ENCODE measurements around the gene TRAM2. TPM values are rescaled to one million over a fixed set of nuclear protein-coding genes. Genes with fewer than 3 reads are reported as not detected.

TRAM2 gene
- total and polyA plus RNA-seq, 10 of the 15 experiments (the other 5 are each of a cell fraction or from before 2014, with no cell fraction given) = 2.5 to 15.0 (median 11.0) TPM

DNA sequence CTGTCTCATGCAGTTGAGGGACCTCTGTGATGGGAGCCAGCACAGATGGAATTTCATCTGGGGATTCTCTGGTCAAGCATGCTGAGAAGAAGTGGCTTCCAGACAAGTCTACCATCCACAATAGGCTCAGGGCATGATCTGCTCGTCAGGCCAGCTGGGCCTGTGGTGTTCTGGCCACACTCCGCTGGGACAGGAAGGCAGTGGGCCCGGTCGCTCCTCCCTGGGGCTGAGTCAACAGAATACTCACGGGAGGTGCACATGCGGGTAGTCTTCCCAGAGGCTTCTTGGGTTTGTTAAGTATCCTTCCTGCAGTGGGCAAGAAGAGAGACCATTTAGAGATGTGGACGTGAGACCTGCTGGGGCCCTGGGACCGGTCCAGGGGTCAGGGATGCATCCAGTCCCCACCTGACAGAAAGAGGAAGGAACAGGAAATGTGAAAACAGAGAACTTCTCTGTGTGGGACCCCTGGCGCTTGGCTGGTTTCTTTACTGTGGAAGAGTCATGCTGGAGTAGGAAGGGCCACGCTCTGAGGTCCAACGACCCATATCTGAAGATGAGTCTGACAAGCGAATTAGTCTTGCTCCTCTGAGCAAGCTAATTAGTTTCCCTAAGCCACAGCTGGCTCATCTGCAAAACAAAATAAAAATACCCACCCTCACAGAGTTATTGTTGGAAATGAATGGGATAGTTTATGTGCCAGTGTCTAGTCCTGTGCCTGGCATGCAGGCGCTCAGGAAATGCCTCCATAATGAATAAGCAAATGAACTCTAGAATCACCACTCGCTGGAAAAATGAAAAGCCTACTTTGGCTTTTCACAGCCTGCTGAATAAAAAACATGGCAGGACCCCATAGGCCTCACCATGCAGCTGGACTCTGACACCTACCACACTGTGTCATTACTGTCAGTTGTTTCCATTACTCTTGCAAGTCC, 67.3 kb downstream of the TRAM2 start:
- CTCF ChIA-PET = interaction anchor here (2.0 kb wide), 1 partner anchor 92 kb away, joined by 10 read pairs; no protein-coding TSS in a partner anchor
- intact Hi-C loops (cut with micrococcal nuclease; ENCODE audit: unreplicated experiment) = no loop called here
- Histone ChIP-seq H3K27ac (ENCODE audit: control insufficient read depth, insufficient read depth) (no peak overlapping the region), H3K9me3 (replicated peaks; ENCODE audit: control insufficient read depth, insufficient read depth, low read length) (no peaks in the 10 kb centered on the region), H3K36me3 (ENCODE audit: control insufficient read depth in 2 of 2, insufficient read depth in 2 of 2, low read length in 1 of 2) (peaks cover 9 to 18% of the 10 kb centered on the region in 2 experiments; a peak in 3 of 4 replicates), H3K4me1 (ENCODE audit: control insufficient read depth, insufficient read depth, low read length) (no peaks in the 10 kb centered on the region; the same call in 1 of the 2 replicates), H3K9ac (ENCODE audit: control insufficient read depth, insufficient read depth, low read length) (no peak overlapping the region), H2AFZ (ENCODE audit: control insufficient read depth, low read depth, low read length) (no peak overlapping the region), H3K4me3 (no peak overlapping the region), H3K4me2 (ENCODE audit: control insufficient read depth, insufficient read depth) (no peak overlapping the region), H4K20me1 (ENCODE audit: control insufficient read depth, insufficient read depth) (no peaks in the 10 kb centered on the region; the same call in 1 of the 2 replicates), H3K27me3 (replicated peaks in 1 of 2; ENCODE audit: control insufficient read depth in 2 of 2, insufficient read depth in 2 of 2, low read length in 1 of 2) (no peaks in the 10 kb centered on the region), H3K79me2 (ENCODE audit: control insufficient read depth, insufficient read depth, low read length) (no peaks in the 10 kb centered on the region)
- DNase-seq (ENCODE audit: low read depth, low spot score) (no peak), ATAC-seq (no peak; the same call in 2 of the 3 replicates), FAIRE-seq (no peak)
- SMC1A ChIA-PET (ENCODE audit: uncharacterized antibody, unreplicated experiment) = no interaction called here
- in situ Hi-C loops (cut with MboI) = no loop called here
- RAD21 ChIA-PET (ENCODE audit: unreplicated experiment) = interaction anchor here (2.0 kb wide), 1 partner anchor 11 kb away, joined by 6 read pairs; no protein-coding TSS in a partner anchor
- POLR2A ChIA-PET = no interaction called here
- no TSS peak for BruUV-seq (replicated peaks)
- 56% methylated on average over 14 of the region's 14 CpGs for WGBS (ENCODE audit: insufficient coverage, insufficient replicate concordance, low lambda C conversion rate, missing lambda C conversion rate)
- TF ChIP-seq SMC3 (IDR thresholded peaks at IDR 0.05; ENCODE audit: borderline replicate concordance, low read length) (no peak), MEF2A (IDR thresholded peaks at IDR 0.05; ENCODE audit: insufficient read depth, low read depth, low read length) (no peak), BACH1 (IDR thresholded peaks at IDR 0.05; ENCODE audit: borderline replicate concordance) (no peak), ZSCAN29 (IDR thresholded peaks at IDR 0.05) (no peak), NFYB (IDR thresholded peaks at IDR 0.05; ENCODE audit: insufficient read depth, low read depth, low read length) (no peak), EGR1 (IDR thresholded peaks at IDR 0.05; ENCODE audit: borderline replicate concordance in 1 of 2, low read depth in 2 of 2, low read length in 2 of 2) (no peak), ETV6 (conservative IDR thresholded peaks at IDR 0.05 in 1 of 2, IDR thresholded peaks at IDR 0.05 in 1 of 2; ENCODE audit: borderline replicate concordance in 1 of 2, low read depth in 1 of 2) (no peak), HDGF (IDR thresholded peaks at IDR 0.05) (no peak), BRCA1 (IDR thresholded peaks at IDR 0.05; ENCODE audit: low read depth, low read length) (no peak), ZNF217 (IDR thresholded peaks at IDR 0.05) (no peak)
- TF ChIP-seq, protein P1, sequence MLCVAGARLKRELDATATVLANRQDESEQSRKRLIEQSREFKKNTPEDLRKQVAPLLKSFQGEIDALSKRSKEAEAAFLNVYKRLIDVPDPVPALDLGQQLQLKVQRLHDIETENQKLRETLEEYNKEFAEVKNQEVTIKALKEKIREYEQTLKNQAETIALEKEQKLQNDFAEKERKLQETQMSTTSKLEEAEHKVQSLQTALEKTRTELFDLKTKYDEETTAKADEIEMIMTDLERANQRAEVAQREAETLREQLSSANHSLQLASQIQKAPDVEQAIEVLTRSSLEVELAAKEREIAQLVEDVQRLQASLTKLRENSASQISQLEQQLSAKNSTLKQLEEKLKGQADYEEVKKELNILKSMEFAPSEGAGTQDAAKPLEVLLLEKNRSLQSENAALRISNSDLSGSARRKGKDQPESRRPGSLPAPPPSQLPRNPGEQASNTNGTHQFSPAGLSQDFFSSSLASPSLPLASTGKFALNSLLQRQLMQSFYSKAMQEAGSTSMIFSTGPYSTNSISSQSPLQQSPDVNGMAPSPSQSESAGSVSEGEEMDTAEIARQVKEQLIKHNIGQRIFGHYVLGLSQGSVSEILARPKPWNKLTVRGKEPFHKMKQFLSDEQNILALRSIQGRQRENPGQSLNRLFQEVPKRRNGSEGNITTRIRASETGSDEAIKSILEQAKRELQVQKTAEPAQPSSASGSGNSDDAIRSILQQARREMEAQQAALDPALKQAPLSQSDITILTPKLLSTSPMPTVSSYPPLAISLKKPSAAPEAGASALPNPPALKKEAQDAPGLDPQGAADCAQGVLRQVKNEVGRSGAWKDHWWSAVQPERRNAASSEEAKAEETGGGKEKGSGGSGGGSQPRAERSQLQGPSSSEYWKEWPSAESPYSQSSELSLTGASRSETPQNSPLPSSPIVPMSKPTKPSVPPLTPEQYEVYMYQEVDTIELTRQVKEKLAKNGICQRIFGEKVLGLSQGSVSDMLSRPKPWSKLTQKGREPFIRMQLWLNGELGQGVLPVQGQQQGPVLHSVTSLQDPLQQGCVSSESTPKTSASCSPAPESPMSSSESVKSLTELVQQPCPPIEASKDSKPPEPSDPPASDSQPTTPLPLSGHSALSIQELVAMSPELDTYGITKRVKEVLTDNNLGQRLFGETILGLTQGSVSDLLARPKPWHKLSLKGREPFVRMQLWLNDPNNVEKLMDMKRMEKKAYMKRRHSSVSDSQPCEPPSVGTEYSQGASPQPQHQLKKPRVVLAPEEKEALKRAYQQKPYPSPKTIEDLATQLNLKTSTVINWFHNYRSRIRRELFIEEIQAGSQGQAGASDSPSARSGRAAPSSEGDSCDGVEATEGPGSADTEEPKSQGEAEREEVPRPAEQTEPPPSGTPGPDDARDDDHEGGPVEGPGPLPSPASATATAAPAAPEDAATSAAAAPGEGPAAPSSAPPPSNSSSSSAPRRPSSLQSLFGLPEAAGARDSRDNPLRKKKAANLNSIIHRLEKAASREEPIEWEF (IDR thresholded peaks at IDR 0.05; ENCODE audit: insufficient replicate concordance, low read depth, low read length) = no peak
- TF ChIP-seq, protein P2, sequence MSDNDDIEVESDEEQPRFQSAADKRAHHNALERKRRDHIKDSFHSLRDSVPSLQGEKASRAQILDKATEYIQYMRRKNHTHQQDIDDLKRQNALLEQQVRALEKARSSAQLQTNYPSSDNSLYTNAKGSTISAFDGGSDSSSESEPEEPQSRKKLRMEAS (IDR thresholded peaks at IDR 0.05; ENCODE audit: low read depth, low read length) = no peak
- TF ChIP-seq, protein P3, sequence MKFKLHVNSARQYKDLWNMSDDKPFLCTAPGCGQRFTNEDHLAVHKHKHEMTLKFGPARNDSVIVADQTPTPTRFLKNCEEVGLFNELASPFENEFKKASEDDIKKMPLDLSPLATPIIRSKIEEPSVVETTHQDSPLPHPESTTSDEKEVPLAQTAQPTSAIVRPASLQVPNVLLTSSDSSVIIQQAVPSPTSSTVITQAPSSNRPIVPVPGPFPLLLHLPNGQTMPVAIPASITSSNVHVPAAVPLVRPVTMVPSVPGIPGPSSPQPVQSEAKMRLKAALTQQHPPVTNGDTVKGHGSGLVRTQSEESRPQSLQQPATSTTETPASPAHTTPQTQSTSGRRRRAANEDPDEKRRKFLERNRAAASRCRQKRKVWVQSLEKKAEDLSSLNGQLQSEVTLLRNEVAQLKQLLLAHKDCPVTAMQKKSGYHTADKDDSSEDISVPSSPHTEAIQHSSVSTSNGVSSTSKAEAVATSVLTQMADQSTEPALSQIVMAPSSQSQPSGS (IDR thresholded peaks at IDR 0.05; ENCODE audit: low read length) = no peak
- TF ChIP-seq, protein P4, sequence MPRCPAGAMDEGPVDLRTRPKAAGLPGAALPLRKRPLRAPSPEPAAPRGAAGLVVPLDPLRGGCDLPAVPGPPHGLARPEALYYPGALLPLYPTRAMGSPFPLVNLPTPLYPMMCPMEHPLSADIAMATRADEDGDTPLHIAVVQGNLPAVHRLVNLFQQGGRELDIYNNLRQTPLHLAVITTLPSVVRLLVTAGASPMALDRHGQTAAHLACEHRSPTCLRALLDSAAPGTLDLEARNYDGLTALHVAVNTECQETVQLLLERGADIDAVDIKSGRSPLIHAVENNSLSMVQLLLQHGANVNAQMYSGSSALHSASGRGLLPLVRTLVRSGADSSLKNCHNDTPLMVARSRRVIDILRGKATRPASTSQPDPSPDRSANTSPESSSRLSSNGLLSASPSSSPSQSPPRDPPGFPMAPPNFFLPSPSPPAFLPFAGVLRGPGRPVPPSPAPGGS (IDR thresholded peaks at IDR 0.05; ENCODE audit: borderline replicate concordance, insufficient read depth, low read depth, low read length, poor library complexity, severe bottlenecking) = no peak
